H9 (cell line): Measurements from ENCODE around the gene BZW2. TPM values are rescaled to one million over a fixed set of nuclear protein-coding genes. Genes with fewer than 3 reads are reported as not detected.

Experiments used
- DNase-seq: peaks from one replicate; pipeline ENCODE4 v3.0.0-alpha.2; 2017
- H2AFZ ChIP-seq: one replicate; pipeline ENCODE4 v1.6.1; 2013; ENCODE audit warnings: mild to moderate bottlenecking, low read length, control low read depth, moderate library complexity
- H2AK5ac ChIP-seq: 2 replicates; pipeline ENCODE4 v1.6.1; 2013; ENCODE audit warnings: low read length, control low read depth, mixed read lengths; ENCODE audit not compliant: insufficient read length
- H2BK120ac ChIP-seq: one replicate; pipeline ENCODE4 v1.6.1; 2013; ENCODE audit warnings: low read depth, mild to moderate bottlenecking, low read length, control low read depth, inconsistent platforms; ENCODE audit not compliant: poor library complexity, severe bottlenecking
- H2BK12ac ChIP-seq: 2 replicates; pipeline ENCODE4 v1.6.1; 2013; ENCODE audit warnings: low read length, control low read depth, mixed read lengths, low read depth; ENCODE audit not compliant: insufficient read length
- H2BK15ac ChIP-seq: 2 replicates; pipeline ENCODE4 v1.6.1; 2013; ENCODE audit warnings: low read depth, low read length, control low read depth
- H2BK20ac ChIP-seq: one replicate; pipeline ENCODE4 v1.6.1; 2013; ENCODE audit warnings: low read depth, mild to moderate bottlenecking, low read length, control low read depth, inconsistent platforms; ENCODE audit not compliant: poor library complexity, severe bottlenecking
- H2BK5ac ChIP-seq: 2 replicates; pipeline ENCODE4 v1.6.1; 2013; ENCODE audit warnings: low read length, control low read depth, mixed read lengths; ENCODE audit not compliant: insufficient read length
- H3K14ac ChIP-seq: 2 replicates; pipeline ENCODE4 v1.6.1; 2013; ENCODE audit warnings: low read length, control low read depth; ENCODE audit not compliant: insufficient read depth
- H3K18ac ChIP-seq: 2 replicates; pipeline ENCODE4 v1.6.1; 2013; ENCODE audit warnings: low read depth, mild to moderate bottlenecking, mixed read lengths, low read length, control low read depth; ENCODE audit not compliant: insufficient read length
- H3K23ac ChIP-seq: 2 replicates; pipeline ENCODE4 v1.6.1; 2013; ENCODE audit warnings: low read length, control low read depth, mixed read lengths, low read depth; ENCODE audit not compliant: insufficient read length
- H3K23me2 ChIP-seq: 2 replicates; pipeline ENCODE4 v1.6.1; 2013; ENCODE audit warnings: low read depth, mild to moderate bottlenecking, mixed read lengths, low read length, control low read depth; ENCODE audit not compliant: insufficient read length, poor library complexity, severe bottlenecking
- H3K27ac ChIP-seq: 2 replicates; pipeline ENCODE4 v1.5.1; 2013; ENCODE audit warnings: low read length, control low read depth, mixed read lengths, low read depth; ENCODE audit not compliant: insufficient read length
- H3K27me3 ChIP-seq: 2 replicates; pipeline ENCODE4 v1.6.1; 2013; ENCODE audit warnings: low read length, control low read depth, inconsistent platforms; ENCODE audit not compliant: insufficient read depth
- H3K4ac ChIP-seq: 2 replicates; pipeline ENCODE4 v1.6.1; 2013; ENCODE audit warnings: low read depth, mild to moderate bottlenecking, control low read depth, inconsistent platforms, low read length, moderate library complexity
- H3K4me1 ChIP-seq: 2 replicates; pipeline ENCODE4 v1.6.1; 2013; ENCODE audit warnings: low read length, control low read depth, inconsistent platforms; ENCODE audit not compliant: insufficient read depth
- H3K4me2 ChIP-seq: 2 replicates; pipeline ENCODE4 v1.6.1; 2013; ENCODE audit warnings: low read length, control low read depth, mixed read lengths; ENCODE audit not compliant: insufficient read length, insufficient read depth
- H3K56ac ChIP-seq: 2 replicates; pipeline ENCODE4 v1.6.1; 2013; ENCODE audit warnings: low read depth, mild to moderate bottlenecking, mixed read lengths, low read length, control low read depth; ENCODE audit not compliant: insufficient read length
- H3K79me1 ChIP-seq: 2 replicates; pipeline ENCODE4 v1.6.1; 2013; ENCODE audit warnings: low read depth, mild to moderate bottlenecking, moderate library complexity, low read length, control low read depth, inconsistent platforms; ENCODE audit not compliant: insufficient read depth, poor library complexity, severe bottlenecking
- H3K79me2 ChIP-seq: 2 replicates; pipeline ENCODE4 v1.6.1; 2013; ENCODE audit warnings: low read length, control low read depth, inconsistent platforms; ENCODE audit not compliant: insufficient read depth
- H3K9ac ChIP-seq: 2 replicates; pipeline ENCODE4 v1.6.1; 2013; ENCODE audit warnings: low read length, control low read depth, mixed read lengths; ENCODE audit not compliant: insufficient read length; ENCODE audit errors: extremely low read depth
- H3K9me3 ChIP-seq: one replicate; pipeline ENCODE4 v1.6.1; 2013; ENCODE audit warnings: low read depth, low read length, inconsistent platforms; ENCODE audit not compliant: control insufficient read depth
- H3T11ph ChIP-seq: one replicate; pipeline ENCODE4 v1.6.1; 2013; ENCODE audit warnings: mild to moderate bottlenecking, low read length, control low read depth, inconsistent platforms
- H4K20me1 ChIP-seq: one replicate; pipeline ENCODE4 v1.6.1; 2013; ENCODE audit not compliant: control insufficient read depth, insufficient read length, insufficient read depth
- H4K5ac ChIP-seq: 2 replicates; pipeline ENCODE4 v1.6.1; 2013; ENCODE audit warnings: low read depth, mild to moderate bottlenecking, mixed read lengths, low read length, control low read depth; ENCODE audit not compliant: insufficient read length
- H4K8ac ChIP-seq: replicated peaks from 2 replicates; pipeline ENCODE4 v1.6.1; 2013; ENCODE audit warnings: low read length, control low read depth, mixed read lengths, low read depth; ENCODE audit not compliant: insufficient read length
- H4K91ac ChIP-seq: 2 replicates; pipeline ENCODE4 v1.6.1; 2013; ENCODE audit warnings: low read depth, mild to moderate bottlenecking, moderate library complexity, mixed read lengths, low read length, control low read depth; ENCODE audit not compliant: insufficient read length
- H3K27ac Mint-ChIP-seq, 3 experiments: 2 replicates in 2 of 3; 3 replicates in 1 of 3; pipeline ENCODE4 v1.8.0; 2020 to 2021; ENCODE audit warnings: mixed read lengths in 3 of 3, mild to moderate bottlenecking in 1 of 3, moderate library complexity in 1 of 3
- H3K27me3 Mint-ChIP-seq: 2 replicates; pipeline ENCODE4 v1.8.0; 2021; ENCODE audit warnings: low read depth, mild to moderate bottlenecking, moderate library complexity, mixed read lengths
- H3K36me3 Mint-ChIP-seq, 3 experiments: 2 replicates in 2 of 3; 3 replicates in 1 of 3; pipeline ENCODE4 v1.8.0; 2020 to 2021; ENCODE audit warnings: low read depth in 3 of 3, mixed read lengths in 3 of 3; ENCODE audit not compliant: insufficient read depth in 1 of 3
- H3K4me1 Mint-ChIP-seq, 2 experiments: 2 replicates each; pipeline ENCODE4 v1.8.0; 2020; ENCODE audit warnings: mixed read lengths in 2 of 2
- H3K4me3 Mint-ChIP-seq, 2 experiments: 2 replicates in 1 of 2; 3 replicates in 1 of 2; pipeline ENCODE4 v1.8.0; 2020 to 2021; ENCODE audit warnings: mild to moderate bottlenecking in 2 of 2, mixed read lengths in 2 of 2, moderate library complexity in 1 of 2
- H3K9me3 Mint-ChIP-seq, 2 experiments: 2 replicates in 1 of 2; 3 replicates in 1 of 2; pipeline ENCODE4 v1.8.0; 2020; ENCODE audit warnings: mild to moderate bottlenecking in 2 of 2, mixed read lengths in 2 of 2, moderate library complexity in 1 of 2
- CTCF ChIP-seq: fragments of 200-600 bp; sonication (generic); conservative IDR thresholded peaks from 3 replicates; pipeline ENCODE4 v1.8.0; 2021; ENCODE audit warnings: antibody characterized with exemption, mild to moderate bottlenecking
- WGBS: extraction: QIAGEN DNeasy Blood & Tissue Kit; methylation state at CpG from one replicate; pipeline ENCODE4 v1.1.7; 2013; ENCODE audit warnings: missing lambda C conversion rate, low lambda C conversion rate, mixed read lengths; ENCODE audit not compliant: insufficient read length; ENCODE audit errors: extremely low coverage; 5-methylcytosine and 5-hydroxymethylcytosine counted together
- total RNA-seq: library from RNA; stranded (reverse); gene quantifications from 2 replicates; pipeline ENCODE4 v1.2.1, GENCODE V29; 2021

BZW2 gene
- total RNA-seq, 1 experiment from 2014 or later, result 64.6 TPM

GRCh38 chr7:16742547-16742946, 96.6 kb downstream of the BZW2 start:
- Histone ChIP-seq H2BK5ac (no peak overlapping the region), H2AFZ (no peak overlapping the region), H3K14ac (no peak overlapping the region), H3K4ac (no peak overlapping the region), H3K9ac (no peak overlapping the region), H2BK15ac (no peak overlapping the region), H3K23ac (no peak overlapping the region), H3K23me2 (no peaks in the 10 kb centered on the region), H3K79me1 (no peaks in the 10 kb centered on the region), H3K18ac (no peak overlapping the region), H2AK5ac (no peak overlapping the region), H3K27me3 (no peaks in the 10 kb centered on the region), H4K20me1 (no peaks in the 10 kb centered on the region), H4K5ac (no peak overlapping the region), H3K9me3 (no peaks in the 10 kb centered on the region), H2BK20ac (no peak overlapping the region), H3T11ph (no peak overlapping the region), H2BK120ac (no peak overlapping the region), H3K56ac (no peak overlapping the region), H3K4me2 (no peak overlapping the region), H4K91ac (no peak overlapping the region), H4K8ac (no peak overlapping the region), H3K27ac (no peak overlapping the region), H3K4me1 (peaks cover 5% of the 10 kb centered on the region; the same call in 1 of the 2 replicates), H3K79me2 (no peaks in the 10 kb centered on the region), H2BK12ac (no peak overlapping the region)
- no peak overlapping the region for H3K4me3 Mint-ChIP-seq
- no peaks in the 10 kb centered on the region; the same call in 1 of the 2 replicates for H3K27me3 Mint-ChIP-seq
- DNase-seq, result no peak
- no peak overlapping the region for H3K27ac Mint-ChIP-seq
- no CpG with 5 or more reads among the region's 3 CpGs for WGBS
- H3K4me1 Mint-ChIP-seq, result peaks cover 24 to 31% of the 10 kb centered on the region in 2 experiments
- no peaks in the 10 kb centered on the region for H3K9me3 Mint-ChIP-seq
- no peaks in the 10 kb centered on the region for H3K36me3 Mint-ChIP-seq
- no peak for TF ChIP-seq CTCF
